IPS DF 4.7 (cell line): Measurements from ENCODE around the gene LMO7.

Experiments used
- DNase-seq: peaks from one replicate; pipeline ENCODE4 v3.0.0-alpha.2; 2013; ENCODE audit warnings: low spot score; ENCODE audit errors: extremely low read depth

The LMO7 gene

DNA sequence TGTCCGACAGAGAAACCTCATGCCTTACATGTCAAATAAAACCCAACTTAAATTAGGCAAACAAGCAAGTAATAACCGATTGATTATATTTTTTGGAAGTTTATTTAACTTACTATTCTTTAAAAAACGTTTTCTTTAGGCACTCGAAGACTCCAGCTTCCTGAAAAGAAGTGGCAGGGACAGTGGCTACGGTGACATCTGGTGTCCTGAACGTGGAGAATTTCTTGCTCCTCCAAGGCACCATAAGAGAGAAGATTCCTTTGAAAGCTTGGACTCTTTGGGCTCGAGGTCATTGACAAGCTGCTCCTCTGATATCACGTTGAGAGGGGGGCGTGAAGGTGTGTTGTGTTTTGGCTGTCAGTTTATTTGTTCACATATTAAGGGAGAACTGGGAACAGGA lies 164.4 kb downstream of the LMO7 start:
- DNase-seq, result no peak

DNA sequence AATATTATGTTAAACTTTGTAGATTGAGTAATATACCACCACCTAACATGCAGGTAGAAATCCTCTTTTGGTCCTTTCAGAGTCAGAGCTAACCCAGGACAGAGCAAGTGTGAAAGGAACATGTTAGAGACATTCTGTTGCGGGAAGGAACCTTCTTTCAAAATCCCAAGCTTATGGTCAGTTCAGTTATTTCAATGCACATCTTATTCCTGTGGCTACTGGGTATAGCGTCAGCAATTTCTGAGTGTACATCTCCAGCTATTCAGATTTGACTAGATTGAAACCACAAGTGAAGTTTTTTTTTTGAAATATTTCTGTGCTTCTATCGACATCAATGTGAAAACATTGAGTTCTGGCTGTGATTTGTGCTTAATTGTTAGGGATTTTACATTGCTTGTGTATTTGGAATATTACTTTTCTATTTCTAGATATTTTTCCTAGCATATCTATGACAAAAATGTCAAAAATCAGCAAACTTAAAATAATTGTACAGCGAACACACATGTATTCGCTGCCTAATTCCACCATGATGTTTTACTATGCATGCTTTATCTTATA lies 165.3 kb downstream of the LMO7 start:
- DNase-seq, result no peak

- DNase-seq, result no peak
Measured at GRCh38 chr13:75802161-75802560, 166.0 kb downstream of the LMO7 start.

- peak; percentile 84 for DNase-seq
Measured at GRCh38 chr13:75803164-75803611, 167.1 kb downstream of the LMO7 start.

DNA sequence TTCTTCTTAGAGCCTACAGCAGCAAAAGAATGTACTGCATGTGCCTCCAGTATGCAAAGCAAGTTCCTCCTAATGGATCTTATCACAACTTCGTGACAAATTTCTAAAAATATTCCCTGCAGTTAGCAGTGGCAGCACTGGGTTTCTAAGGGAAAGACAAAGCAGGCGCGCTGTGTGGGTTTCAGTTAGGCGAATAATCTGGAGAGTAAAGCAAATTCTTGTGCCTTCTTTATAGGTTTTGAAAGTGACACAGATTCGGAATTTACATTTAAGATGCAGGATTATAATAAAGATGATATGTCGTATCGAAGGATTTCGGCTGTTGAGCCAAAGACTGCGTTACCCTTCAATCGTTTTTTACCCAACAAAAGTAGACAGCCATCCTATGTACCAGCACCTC lies 167.9 kb downstream of the LMO7 start:
- no peak for DNase-seq

- DNase-seq, result no peak
Measured at GRCh38 chr13:75804605-75805004, 168.5 kb downstream of the LMO7 start.

GRCh38 chr13:75806117-75806516 lies 170.0 kb downstream of the LMO7 start:
- DNase-seq, result no peak

DNA sequence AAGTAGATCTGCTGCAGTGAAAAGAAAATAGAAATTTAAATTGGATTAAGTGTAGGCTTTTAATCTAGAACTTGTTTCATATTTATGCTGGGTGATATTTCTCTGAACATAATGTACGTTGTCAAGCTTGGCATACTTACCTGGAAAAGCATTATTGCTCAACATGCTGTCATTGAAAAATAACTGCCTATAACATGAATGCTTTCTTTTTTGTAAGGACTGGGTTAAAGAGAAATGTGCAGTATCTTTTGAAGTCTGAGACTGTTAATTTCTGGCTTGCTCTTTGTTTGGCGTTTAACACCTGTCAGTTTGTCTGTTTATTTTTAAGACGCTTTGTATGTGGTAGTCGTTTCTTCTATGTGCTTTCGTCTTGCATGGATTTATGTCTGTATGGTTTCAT lies 175.2 kb downstream of the LMO7 start:
- DNase-seq, result no peak

DNA sequence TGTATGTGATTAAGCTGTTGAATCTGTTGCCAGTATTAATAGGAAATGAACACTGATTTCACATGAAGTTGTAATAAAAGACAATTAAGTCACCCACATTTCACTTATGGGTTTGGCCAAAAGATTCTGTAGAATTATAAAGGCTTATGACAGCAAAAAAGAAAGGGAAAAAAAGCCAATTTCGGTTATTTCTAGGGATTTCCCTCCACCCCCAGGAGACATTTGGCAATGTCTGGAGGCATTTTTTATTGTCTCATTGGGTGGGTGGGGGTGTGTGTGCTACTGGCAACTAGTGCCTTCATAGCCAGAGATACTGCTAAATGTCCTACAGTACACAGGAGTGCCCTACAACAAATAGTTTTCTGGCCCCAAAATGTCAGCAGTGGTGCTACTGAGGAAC lies 175.7 kb downstream of the LMO7 start:
- DNase-seq, result no peak

GRCh38 chr13:75812751-75813181 lies 176.6 kb downstream of the LMO7 start:
- no peak for DNase-seq

DNA sequence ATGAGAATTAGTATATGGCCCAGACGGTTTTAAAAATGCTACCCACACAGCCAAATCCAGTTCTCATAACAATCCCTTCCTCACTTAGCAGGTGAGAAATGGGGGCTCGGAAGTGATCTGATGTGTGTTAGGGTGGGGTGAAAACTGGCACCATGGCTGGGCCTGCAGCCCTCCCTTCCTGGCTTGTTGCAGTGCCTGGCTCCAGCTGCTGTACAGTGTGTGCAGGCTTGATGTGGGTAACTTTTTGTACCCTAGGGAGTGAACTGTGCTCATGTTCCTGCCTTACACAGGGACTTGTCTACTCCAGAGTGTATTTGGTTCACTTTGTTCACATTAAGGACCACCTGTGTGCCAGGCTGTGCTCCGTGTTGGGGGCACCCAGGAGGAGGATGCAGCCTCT lies 177.2 kb downstream of the LMO7 start:
- DNase-seq, result no peak

GRCh38 chr13:75818179-75818967 lies 182.2 kb downstream of the LMO7 start:
- DNase-seq, result no peak

DNA sequence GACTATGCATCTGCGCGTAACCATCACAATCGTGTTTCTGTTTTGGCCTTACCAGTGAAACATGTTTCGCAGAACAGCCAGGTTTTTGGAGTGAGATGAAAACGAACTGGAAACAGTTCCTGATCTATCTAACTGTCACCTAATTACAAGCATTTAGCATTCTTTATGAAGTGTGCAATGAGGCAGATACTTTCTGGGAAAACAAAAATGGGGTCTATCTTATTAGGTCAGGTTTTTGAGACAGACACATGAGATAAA lies 182.8 kb downstream of the LMO7 start:
- DNase-seq, result no peak

- DNase-seq, result no peak
Measured at GRCh38 chr13:75825161-75825560, 189.0 kb downstream of the LMO7 start.

DNA sequence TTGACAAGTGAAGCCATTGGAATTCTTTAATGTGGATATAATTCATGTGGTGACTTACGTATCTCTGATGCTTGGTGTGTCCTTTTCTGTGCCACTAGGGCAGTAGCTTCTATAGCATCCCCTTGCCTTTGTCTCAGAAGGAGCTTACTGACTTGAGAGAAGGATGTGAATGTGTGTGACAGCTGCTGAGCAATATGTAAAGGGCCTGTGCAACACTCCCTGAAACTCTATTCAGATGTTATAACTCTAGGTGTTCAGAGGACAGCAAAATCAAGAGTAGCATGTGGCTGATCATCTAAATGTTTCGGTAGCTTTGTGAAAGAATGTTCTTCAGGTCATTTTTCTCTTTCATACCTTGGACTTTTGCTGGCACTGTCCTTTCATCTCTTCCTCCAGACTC lies 189.5 kb downstream of the LMO7 start:
- DNase-seq, result no peak

GRCh38 chr13:75826391-75826790 lies 190.3 kb downstream of the LMO7 start:
- DNase-seq, result no peak

DNA sequence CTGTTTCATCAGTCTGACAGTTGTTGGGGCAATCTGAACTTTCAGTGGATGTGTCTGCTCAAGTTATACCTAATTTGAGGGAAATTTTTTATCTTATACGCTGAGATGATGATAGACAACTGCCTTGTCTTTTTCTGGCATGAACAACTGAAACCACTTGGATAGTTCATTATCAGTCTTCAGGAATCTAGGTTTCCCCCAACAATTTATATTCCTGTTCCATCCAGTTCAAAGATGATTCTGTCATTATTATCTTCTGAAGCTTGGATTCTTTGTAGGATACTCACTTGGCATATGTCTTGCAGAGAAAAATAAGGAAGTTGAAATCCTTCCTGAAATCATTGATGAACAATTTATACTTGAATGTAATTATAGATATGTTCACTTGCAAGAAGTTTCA lies 193.7 kb downstream of the LMO7 start:
- no peak for DNase-seq

- DNase-seq, result no peak
Measured at GRCh38 chr13:75830842-75831241, 194.7 kb downstream of the LMO7 start.

DNA sequence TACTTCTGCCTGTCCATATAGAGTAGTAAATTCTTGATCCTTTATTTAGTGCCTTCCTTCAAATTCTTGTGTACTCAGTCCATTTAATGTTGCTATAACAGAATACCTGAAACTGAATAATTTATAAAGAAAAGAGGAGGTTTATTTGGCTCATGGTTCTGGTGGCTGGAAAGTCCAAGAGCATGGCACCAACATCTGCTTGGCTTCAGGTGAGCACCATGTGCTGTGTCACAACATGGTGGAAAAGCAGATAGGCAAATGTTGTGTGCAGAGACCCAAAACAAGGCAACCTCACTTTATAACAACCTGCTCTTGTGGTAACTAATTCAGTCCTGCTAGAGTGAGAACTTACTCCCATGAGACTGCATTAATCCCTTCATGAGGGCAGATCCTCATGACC lies 195.3 kb downstream of the LMO7 start:
- no peak for DNase-seq

- no peak for DNase-seq
Measured at GRCh38 chr13:75832812-75833211, 196.7 kb downstream of the LMO7 start.

DNA sequence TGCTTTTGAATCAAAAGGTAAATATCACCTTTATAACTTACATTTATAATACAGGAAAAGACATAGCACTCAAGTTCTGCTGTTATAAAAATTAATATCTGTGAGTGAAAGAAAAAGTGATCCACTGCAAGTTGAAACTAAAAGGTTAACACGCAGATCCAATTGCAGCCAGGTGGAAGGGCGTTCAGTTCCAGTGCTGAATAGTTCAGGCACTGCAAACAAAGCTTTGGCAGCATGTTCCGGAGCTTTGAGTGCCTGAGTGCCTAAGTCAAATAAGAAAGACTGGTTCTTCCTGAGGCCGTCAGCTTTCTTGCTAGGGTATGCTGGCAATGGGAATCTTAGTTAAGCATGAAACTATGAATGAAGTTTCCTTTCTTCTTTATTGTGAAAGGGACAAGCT lies 200.3 kb downstream of the LMO7 start:
- no peak for DNase-seq

- no peak for DNase-seq
Measured at GRCh38 chr13:75838366-75839005, 202.4 kb downstream of the LMO7 start.

GRCh38 chr13:75839406-75839805 lies 203.3 kb downstream of the LMO7 start:
- DNase-seq, result no peak
